Subcutaneous abdominal adipose tissue (tissue), 5 donors: ENCODE measurements around the gene GRN.
A peak's percentile ranks its signal among the peaks of the same experiment; 100 is the strongest.
"Not testable (repeated sequence)": the region's sequence is repeated elsewhere in the genome, so short reads cannot be mapped to it uniquely, and the experiment has no call there.

Source experiments
- H3K27ac ChIP-seq: one replicate; pipeline ENCODE4 v1.7.0; 2013; ENCODE audit warnings: low read depth, mild to moderate bottlenecking, inconsistent platforms, low read length, moderate library complexity
- H3K27me3 ChIP-seq, 5 donors: one replicate each; pipeline ENCODE4 v1.7.0; 2013; ENCODE audit warnings: low read length in 5 of 5, inconsistent platforms in 1 of 5; ENCODE audit not compliant: control insufficient read depth in 5 of 5, insufficient read depth in 4 of 5
- H3K36me3 ChIP-seq, 5 donors: one replicate each; pipeline ENCODE4 v1.7.0; 2013; ENCODE audit warnings: low read length in 5 of 5; ENCODE audit not compliant: control insufficient read depth in 5 of 5, insufficient read depth in 5 of 5
- H3K4me1 ChIP-seq, 5 donors: one replicate each; pipeline ENCODE4 v1.7.0; 2013; ENCODE audit warnings: low read length in 5 of 5, mild to moderate bottlenecking in 3 of 5, moderate library complexity in 1 of 5; ENCODE audit not compliant: control insufficient read depth in 5 of 5, insufficient read depth in 5 of 5
- H3K4me3 ChIP-seq, 5 donors: one replicate each; pipeline ENCODE4 v1.7.0; 2013; ENCODE audit warnings: low read length in 5 of 5, low read depth in 1 of 5
- H3K9ac ChIP-seq, 5 donors: one replicate each; pipeline ENCODE4 v1.7.0; 2013; ENCODE audit warnings: low read length in 5 of 5, mild to moderate bottlenecking in 4 of 5, moderate library complexity in 3 of 5
- H3K9me3 ChIP-seq, 5 donors: one replicate each; pipeline ENCODE4 v1.7.0; 2013; ENCODE audit warnings: low read length in 5 of 5; ENCODE audit not compliant: control insufficient read depth in 5 of 5
- donor health status: healthy.
- donor health status: healthy.
- donor health status: healthy.
- donor health status: healthy.
- donor health status: healthy.

GRN gene

DNA sequence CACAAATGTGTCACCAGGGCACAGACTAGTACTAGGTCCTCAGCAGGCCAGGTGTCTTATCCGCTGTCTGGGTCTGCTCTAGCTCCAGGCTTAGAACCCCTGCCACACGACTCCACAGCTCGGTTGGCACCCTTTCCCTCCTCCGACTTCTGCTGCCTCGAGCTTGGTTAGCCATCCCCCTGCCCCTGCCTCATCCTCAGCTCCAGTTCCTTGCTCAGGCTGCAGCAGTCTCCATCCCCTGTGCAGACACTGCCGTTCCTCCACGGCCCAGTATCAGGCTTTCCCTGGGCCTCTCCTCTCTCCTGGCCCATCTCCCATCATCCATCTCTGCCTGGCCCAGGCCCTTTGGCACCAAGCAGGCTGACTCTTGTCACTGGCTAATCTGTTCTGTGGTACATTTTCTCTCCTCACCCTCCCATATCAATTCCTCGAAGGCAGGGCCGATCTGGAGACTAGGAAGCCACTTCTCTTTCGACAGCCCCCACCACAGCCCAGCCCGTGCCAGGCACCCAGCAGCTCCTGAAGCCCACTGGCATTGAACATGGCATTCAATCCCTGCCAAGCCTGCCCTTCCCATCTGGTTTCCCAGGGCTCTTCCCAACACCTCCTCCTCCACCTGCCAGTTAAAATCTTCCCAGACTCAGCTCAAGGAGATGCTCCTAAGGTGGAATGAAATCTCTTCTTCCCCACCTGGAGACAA lies 1.4 kb upstream of the GRN start:
- Histone ChIP-seq H3K9ac (no peak overlapping the region), H3K27me3 (peaks cover 0 to 3% (median 0%) of the 10 kb centered on the region in 5 donors), H3K9me3 (no peaks in the 10 kb centered on the region), H3K4me3 (no peak overlapping the region), H3K27ac (no peak overlapping the region), H3K36me3 (peaks cover 0 to 4% (median 3%) of the 10 kb centered on the region in 5 donors), H3K4me1 (peaks cover 4 to 27% (median 25%) of the 10 kb centered on the region in 5 donors)

DNA sequence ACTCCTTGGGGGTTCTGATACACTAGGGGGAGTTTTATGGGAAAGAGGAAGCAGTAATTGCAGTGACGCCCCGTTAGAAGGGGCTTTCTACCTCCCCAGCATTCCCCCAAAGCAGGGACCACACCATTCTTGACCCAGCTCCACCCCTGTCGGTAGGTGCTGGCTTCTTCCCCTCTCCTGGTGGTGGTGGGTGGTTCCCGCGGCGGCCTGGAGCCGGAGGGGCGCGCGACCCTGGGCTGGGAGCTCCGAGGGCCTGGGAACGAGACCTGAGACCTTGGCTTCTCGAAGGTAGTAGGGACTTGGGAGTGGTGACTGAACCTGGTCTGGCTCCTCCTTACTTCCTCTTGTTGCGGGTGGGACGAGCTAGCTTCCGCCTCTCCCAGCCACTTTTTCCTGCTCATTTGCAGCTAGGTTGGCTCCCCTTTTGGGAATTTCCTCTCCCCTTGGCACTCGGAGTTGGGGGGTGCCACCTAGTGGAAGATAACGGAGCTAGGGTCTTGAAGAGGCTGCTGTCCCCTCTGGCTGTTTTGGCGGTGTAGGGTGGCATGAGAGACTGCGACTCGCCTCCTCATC lies 438 bp downstream of the GRN start:
- Histone ChIP-seq H3K4me3 (peak overlapping the region; percentile 84 to 97 (median 86)), H3K36me3 (peaks cover 0 to 23% (median 20%) of the 10 kb centered on the region in 5 donors), H3K4me1 (peaks cover 4 to 36% (median 29%) of the 10 kb centered on the region in 5 donors), H3K27me3 (peaks cover 0 to 2% (median 0%) of the 10 kb centered on the region in 5 donors), H3K9ac (peak overlapping the region; percentile 29 to 92 (median 89)), H3K9me3 (no peaks in the 10 kb centered on the region), H3K27ac (peak overlapping the region; percentile 84)

DNA sequence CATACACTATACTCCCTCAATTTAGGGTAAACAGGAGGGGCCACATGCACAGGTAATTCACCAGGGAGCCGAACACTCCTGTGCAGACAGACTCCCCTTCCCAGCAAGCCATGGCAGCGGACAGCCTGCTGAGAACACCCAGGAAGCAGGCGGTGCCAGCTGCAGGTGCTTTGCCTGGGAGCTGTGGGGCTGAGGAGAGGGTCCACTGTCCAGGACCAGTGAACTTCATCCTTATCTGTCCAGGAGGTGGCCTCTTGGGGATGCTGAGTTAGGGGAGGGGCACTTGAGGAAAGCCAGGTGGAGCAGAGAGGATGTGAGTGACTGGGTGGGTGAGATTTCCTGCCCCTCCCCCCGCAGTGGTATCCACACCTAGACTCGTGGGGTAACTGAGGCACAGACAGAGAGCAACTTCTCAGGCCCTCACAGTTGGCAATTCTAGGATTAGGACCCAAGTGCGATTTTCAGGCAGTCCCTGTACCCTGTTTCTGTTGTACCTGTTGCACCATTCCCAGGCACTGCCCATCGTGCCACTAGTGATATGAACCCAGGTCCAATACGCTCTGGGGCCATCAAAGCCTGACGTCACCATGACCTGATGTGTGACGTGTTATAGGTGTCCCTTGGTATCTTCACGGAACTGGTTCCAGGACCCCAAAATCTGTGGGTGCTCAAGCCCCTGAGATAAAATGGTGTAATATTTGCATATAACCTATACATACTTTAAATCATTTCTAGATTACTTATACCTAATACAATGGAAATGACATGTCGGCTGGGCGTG lies 1.2 kb downstream of the GRN start:
- Histone ChIP-seq H3K9me3 (no peaks in the 10 kb centered on the region), H3K36me3 (peaks cover 0 to 30% (median 28%) of the 10 kb centered on the region in 5 donors), H3K4me1 (peaks cover 4 to 36% (median 29%) of the 10 kb centered on the region in 5 donors), H3K27me3 (no peaks in the 10 kb centered on the region), H3K4me3 (peak overlapping the region; percentile 84 to 97 (median 86)), H3K9ac (peak overlapping the region in 4 of 5 donors; percentile 82 to 92 (median 90)), H3K27ac (peak overlapping the region; percentile 84)

DNA sequence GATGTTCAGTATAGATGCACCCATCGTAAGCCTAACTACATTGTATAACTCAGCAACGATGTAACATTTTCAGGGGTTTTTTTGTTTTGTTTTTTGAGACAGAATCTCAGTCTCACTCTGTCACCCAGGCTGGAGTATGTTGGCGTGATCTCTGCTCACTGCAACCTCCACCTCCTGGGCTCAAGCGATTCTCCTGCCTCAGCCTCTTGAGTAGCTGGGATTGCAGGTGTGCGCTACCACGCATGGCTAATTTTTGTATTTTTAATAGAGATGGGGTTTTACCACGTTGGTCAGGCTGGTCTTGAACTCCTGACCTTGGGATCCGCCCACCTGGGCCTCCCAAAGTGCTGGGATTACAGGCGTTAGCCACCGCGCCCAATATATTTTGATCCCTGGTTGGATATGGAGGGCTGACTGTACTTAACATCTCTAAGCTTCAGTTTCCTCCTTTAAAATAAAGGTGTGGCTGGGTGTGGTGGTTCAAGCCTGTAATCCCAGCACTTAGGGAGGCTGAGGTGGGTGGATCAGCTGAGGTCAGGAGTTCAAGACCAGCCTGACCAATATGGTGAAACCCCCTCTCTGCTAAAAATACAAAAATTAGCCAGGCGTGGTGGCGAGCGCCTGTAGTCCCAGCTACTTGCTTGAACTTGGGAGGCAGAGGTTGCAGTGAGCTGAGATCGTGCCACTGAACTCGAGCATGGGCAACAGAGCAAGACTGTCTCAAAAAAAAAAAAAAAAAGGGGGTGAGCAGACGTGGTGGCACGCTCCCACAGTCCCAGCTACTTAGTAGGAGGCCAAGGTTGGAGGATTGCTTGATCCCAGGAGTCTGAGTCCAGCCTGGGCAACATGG lies 2.3 kb downstream of the GRN start:
- peaks cover 0 to 42% (median 39%) of the 10 kb centered on the region in 5 donors for H3K36me3 ChIP-seq
- H3K9me3 ChIP-seq, H3K27ac ChIP-seq, H3K27me3 ChIP-seq, H3K9ac ChIP-seq, H3K4me3 ChIP-seq: not testable (repeated sequence)
- peaks cover 4 to 36% (median 29%) of the 10 kb centered on the region in 5 donors for H3K4me1 ChIP-seq

DNA sequence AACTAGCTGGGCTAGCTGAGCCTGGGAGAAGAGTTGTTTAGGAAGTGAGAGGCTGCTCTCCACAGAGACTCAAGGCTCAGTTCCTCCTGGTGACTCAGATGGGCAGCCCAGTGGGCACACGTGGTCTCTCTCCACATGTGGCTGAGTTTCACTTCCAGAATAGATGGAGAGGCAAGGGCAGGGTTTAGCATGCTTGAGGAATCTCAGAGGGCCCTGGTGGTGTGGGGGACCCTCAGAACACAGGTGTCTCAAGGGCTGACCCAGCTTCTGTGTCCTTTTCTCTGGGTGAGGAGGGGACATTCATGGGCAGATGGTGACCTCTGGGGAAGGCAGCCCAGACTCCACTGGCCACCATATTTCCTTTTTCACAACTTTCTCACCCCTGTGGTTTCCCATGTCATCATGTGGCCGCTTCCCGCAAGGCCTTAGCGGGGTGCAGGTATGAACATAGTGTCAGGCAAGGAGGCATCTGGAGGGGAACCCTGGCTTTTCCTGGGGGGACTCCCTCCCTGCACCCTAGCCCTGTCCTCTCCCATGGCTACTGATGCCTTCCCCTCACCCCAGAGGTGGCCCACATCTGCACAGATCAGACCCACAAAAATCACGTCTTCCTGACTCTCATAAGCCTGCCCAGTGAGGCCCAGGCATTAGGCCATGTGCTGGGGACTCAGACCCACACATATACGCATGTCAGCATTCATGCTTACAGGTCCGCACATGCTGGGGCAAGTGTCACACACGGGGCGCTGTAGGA lies 3.3 kb downstream of the GRN start:
- peaks cover 4 to 36% (median 29%) of the 10 kb centered on the region in 5 donors for H3K4me1 ChIP-seq
- no peak overlapping the region for H3K27ac ChIP-seq
- peaks cover 0 to 50% (median 46%) of the 10 kb centered on the region in 5 donors for H3K36me3 ChIP-seq
- H3K9ac ChIP-seq, result no peak overlapping the region
- no peak overlapping the region for H3K4me3 ChIP-seq
- H3K27me3 ChIP-seq, result no peaks in the 10 kb centered on the region
- H3K9me3 ChIP-seq, result no peaks in the 10 kb centered on the region

DNA sequence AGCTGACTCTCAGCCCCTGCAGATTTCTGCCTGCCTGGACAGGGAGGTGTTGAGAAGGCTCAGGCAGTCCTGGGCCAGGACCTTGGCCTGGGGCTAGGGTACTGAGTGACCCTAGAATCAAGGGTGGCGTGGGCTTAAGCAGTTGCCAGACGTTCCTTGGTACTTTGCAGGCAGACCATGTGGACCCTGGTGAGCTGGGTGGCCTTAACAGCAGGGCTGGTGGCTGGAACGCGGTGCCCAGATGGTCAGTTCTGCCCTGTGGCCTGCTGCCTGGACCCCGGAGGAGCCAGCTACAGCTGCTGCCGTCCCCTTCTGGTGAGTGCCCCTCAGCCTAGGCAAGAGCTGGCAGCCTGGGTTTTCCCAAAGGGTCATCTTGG lies 3.9 kb downstream of the GRN start:
- no peak overlapping the region for H3K9ac ChIP-seq
- H3K36me3 ChIP-seq, result peaks cover 0 to 50% (median 46%) of the 10 kb centered on the region in 5 donors
- no peaks in the 10 kb centered on the region for H3K27me3 ChIP-seq
- H3K27ac ChIP-seq, result no peak overlapping the region
- no peak overlapping the region for H3K4me3 ChIP-seq
- no peaks in the 10 kb centered on the region for H3K9me3 ChIP-seq
- H3K4me1 ChIP-seq, result peaks cover 4 to 36% (median 29%) of the 10 kb centered on the region in 5 donors

DNA sequence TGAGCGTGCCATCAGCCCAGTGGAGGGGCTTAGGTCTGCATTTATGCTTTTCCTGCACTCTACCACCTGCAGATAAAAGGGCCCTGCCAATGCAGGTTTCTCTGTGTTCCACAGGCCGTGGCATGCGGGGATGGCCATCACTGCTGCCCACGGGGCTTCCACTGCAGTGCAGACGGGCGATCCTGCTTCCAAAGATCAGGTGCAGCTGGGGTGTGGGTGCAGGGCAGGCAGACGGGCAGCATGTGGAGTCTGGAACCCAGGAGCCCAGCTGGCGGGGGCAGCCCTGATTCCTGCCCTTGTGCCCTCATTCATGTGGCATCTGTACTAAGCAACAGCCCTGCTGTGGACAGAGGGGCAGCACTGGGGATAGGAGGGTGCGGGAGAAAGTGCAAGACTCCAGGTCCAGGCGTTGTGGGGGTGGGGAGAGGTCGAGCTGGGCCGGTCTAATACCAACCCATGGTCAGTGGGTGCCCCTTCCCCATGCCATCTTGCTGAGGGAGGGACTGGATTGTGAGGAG lies 4.5 kb downstream of the GRN start:
- peaks cover 4 to 30% (median 27%) of the 10 kb centered on the region in 5 donors for H3K4me1 ChIP-seq
- no peak overlapping the region for H3K9ac ChIP-seq
- no peaks in the 10 kb centered on the region for H3K27me3 ChIP-seq
- H3K4me3 ChIP-seq, result no peak overlapping the region
- H3K27ac ChIP-seq, result no peak overlapping the region
- H3K9me3 ChIP-seq, result no peaks in the 10 kb centered on the region
- H3K36me3 ChIP-seq, result peaks cover 0 to 50% (median 46%) of the 10 kb centered on the region in 5 donors

DNA sequence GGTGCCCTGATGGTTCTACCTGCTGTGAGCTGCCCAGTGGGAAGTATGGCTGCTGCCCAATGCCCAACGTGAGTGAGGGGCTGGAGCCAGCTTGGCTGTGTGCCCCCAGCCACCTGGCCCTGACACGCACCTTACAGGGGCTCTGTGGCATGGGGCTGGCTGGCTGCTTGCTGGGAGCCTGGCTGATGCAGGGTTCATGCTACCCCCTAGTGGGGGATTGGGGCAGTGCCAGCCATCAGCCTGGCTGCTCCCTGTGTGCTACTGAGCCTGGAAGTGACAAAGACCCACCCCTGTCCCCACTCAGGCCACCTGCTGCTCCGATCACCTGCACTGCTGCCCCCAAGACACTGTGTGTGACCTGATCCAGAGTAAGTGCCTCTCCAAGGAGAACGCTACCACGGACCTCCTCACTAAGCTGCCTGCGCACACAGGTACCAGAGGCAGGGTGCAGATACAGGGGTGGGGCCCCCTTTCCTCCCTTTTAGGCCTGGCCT lies 5.7 kb downstream of the GRN start:
- Histone ChIP-seq H3K4me1 (peaks cover 4 to 19% (median 18%) of the 10 kb centered on the region in 5 donors), H3K4me3 (no peak overlapping the region), H3K9me3 (no peaks in the 10 kb centered on the region), H3K9ac (no peak overlapping the region), H3K36me3 (peaks cover 0 to 50% (median 46%) of the 10 kb centered on the region in 5 donors), H3K27me3 (no peaks in the 10 kb centered on the region), H3K27ac (no peak overlapping the region)

DNA sequence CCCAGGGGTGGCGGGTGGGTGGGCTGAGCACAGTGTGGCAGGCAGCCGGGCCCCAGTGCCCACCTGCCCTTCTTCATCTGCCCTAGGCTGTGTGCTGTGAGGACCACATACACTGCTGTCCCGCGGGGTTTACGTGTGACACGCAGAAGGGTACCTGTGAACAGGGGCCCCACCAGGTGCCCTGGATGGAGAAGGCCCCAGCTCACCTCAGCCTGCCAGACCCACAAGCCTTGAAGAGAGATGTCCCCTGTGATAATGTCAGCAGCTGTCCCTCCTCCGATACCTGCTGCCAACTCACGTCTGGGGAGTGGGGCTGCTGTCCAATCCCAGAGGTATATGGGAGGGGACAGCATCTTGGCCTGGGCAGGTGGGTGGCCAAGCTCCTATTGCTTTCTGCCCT lies 6.4 kb downstream of the GRN start:
- Histone ChIP-seq H3K9me3 (no peaks in the 10 kb centered on the region), H3K36me3 (peaks cover 0 to 50% (median 46%) of the 10 kb centered on the region in 5 donors), H3K27ac (no peak overlapping the region)

More for the DNA sequence above, 6.4 kb downstream of the GRN start:
- Histone ChIP-seq H3K27me3 (no peaks in the 10 kb centered on the region), H3K9ac (no peak overlapping the region), H3K4me3 (no peak overlapping the region), H3K4me1 (peaks cover 0 to 12% (median 11%) of the 10 kb centered on the region in 5 donors)
